ENCODE measurements around the gene CCL3. TPM values are rescaled to one million over a fixed set of nuclear protein-coding genes. Genes with fewer than 3 reads are reported as not detected.
"Not testable (repeated sequence)": the region's sequence is repeated elsewhere in the genome, so short reads cannot be mapped to it uniquely, and the experiment has no call there.

The CCL3 gene
- total RNA-seq, 1 donor from 2014 or later: not detected

GRCh38 chr17:36088670-36089338 is 1.1 kb downstream of the CCL3 start:
- Histone ChIP-seq H3K4me1 (no peaks in the 10 kb centered on the region), H3K9me3 (no peaks in the 10 kb centered on the region), H3K4me3 (no peak overlapping the region), H3K27ac (no peak overlapping the region), H3K36me3 (no peaks in the 10 kb centered on the region), H3K27me3 (no peaks in the 10 kb centered on the region)
- intact Hi-C loops (cut with DNase I): no loop called here
- no peak for DNase-seq (ENCODE audit: low spot score in 2 of 2)
- TF ChIP-seq, protein P1, sequence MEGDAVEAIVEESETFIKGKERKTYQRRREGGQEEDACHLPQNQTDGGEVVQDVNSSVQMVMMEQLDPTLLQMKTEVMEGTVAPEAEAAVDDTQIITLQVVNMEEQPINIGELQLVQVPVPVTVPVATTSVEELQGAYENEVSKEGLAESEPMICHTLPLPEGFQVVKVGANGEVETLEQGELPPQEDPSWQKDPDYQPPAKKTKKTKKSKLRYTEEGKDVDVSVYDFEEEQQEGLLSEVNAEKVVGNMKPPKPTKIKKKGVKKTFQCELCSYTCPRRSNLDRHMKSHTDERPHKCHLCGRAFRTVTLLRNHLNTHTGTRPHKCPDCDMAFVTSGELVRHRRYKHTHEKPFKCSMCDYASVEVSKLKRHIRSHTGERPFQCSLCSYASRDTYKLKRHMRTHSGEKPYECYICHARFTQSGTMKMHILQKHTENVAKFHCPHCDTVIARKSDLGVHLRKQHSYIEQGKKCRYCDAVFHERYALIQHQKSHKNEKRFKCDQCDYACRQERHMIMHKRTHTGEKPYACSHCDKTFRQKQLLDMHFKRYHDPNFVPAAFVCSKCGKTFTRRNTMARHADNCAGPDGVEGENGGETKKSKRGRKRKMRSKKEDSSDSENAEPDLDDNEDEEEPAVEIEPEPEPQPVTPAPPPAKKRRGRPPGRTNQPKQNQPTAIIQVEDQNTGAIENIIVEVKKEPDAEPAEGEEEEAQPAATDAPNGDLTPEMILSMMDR (IDR thresholded peaks at IDR 0.05): no peak

GRCh38 chr17:36087897-36088572 is 1.9 kb downstream of the CCL3 start:
- H3K4me1 ChIP-seq; intact Hi-C loops (cut with DNase I): not testable (repeated sequence)

DNA sequence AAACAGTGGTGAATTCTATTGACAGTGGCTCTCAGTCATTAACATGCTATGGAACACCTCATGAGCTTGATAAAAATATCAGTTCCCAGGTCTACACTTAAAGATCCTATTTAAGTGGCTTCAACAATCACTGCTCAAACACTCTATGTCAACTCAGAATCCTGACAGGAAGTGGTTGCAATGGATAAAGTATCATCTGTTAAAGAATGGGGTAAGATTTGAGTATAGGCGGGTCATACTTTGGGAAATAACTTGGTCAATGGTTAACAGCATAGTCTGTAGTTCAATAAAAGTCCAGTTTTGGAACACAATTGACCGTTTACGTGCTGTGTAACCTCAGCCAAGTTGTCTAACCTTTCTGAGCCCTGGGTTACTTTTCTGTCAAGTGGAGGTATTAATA is 2.5 kb downstream of the CCL3 start:
- H3K27me3 ChIP-seq; H3K36me3 ChIP-seq; H3K9me3 ChIP-seq; DNase-seq (ENCODE audit: low spot score in 2 of 2); H3K4me1 ChIP-seq; intact Hi-C loops (cut with DNase I); H3K4me3 ChIP-seq; H3K27ac ChIP-seq: not testable (repeated sequence)

More at GRCh38 chr17:36087897-36088572, 1.9 kb downstream of the CCL3 start:
- not testable (repeated sequence) for H3K9me3 ChIP-seq; H3K27me3 ChIP-seq; H3K27ac ChIP-seq; DNase-seq (ENCODE audit: low spot score in 2 of 2); H3K36me3 ChIP-seq; H3K4me3 ChIP-seq

GRCh38 chr17:36086791-36087190 is 3.2 kb downstream of the CCL3 start:
- no peaks in the 10 kb centered on the region for H3K36me3 ChIP-seq
- TF ChIP-seq, protein P1 (IDR thresholded peaks at IDR 0.05): no peak
- H3K27ac ChIP-seq: no peak overlapping the region
- no peak overlapping the region for H3K4me3 ChIP-seq
- intact Hi-C loops (cut with DNase I): no loop called here
- H3K27me3 ChIP-seq: no peaks in the 10 kb centered on the region
- no peak for DNase-seq (ENCODE audit: low spot score in 2 of 2)
- H3K9me3 ChIP-seq: no peaks in the 10 kb centered on the region
- H3K4me1 ChIP-seq: no peaks in the 10 kb centered on the region

- TF ChIP-seq, protein P1 (IDR thresholded peaks at IDR 0.05): no peak
- no peak for DNase-seq (ENCODE audit: low spot score in 2 of 2)
- Histone ChIP-seq H3K4me3 (no peak overlapping the region), H3K36me3 (no peaks in the 10 kb centered on the region), H3K27ac (no peak overlapping the region), H3K9me3 (no peaks in the 10 kb centered on the region), H3K27me3 (no peaks in the 10 kb centered on the region), H3K4me1 (no peaks in the 10 kb centered on the region)
- intact Hi-C loops (cut with DNase I): no loop called here
Measured at GRCh38 chr17:36085765-36086164, 4.2 kb downstream of the CCL3 start.

DNA sequence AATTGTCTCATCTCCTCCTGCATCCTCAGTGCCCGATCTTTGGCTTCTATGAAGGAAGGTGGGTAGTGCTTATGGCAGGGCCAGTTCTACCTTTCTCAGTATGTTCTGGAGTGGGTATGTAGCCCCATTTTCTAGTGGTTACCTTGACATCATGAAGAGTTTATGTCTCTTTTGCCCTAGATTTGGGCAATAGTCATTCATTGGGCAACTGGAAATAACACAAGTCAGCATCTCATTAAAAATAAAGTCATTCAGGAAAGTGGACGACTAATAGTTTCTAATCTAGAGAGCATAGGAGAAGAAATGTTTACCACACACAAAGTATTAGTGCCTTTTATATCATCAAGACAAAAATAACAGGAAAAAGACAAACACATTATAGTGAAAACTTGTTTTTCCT is 6.3 kb downstream of the CCL3 start:
- intact Hi-C loops (cut with DNase I): not testable (repeated sequence)

DNA sequence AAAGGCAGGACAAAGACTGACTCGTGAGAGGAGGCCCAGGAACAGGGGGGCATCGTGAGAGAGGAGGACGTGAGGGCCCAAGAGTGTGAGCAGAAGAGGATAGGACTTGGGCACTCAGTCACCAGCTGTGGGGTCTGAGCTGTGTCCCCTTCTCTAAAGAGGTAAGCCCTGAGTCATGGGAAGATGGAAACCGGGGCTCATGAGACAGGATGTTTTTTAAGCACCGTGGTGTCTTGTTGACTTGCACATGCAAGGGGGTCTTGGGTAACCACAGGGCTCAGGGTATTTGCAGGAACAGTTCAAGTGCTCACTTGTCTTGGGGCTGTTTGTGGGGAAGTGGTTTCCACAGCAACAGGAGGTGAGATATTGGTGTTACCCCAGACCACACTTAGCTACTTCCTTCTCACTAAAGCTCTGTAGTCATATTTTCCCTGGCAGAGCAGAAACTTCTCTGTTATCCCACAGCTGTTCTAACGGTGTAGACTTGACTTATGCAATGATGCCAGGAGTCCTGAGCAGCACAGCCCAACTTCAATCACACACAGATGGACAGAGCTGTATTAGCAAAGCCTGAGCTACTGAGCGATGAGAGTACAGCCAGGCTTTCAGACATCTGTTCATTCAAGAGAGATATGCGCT is 7.3 kb downstream of the CCL3 start:
- H3K4me3 ChIP-seq; intact Hi-C loops (cut with DNase I); H3K4me1 ChIP-seq; H3K9me3 ChIP-seq; H3K36me3 ChIP-seq; H3K27me3 ChIP-seq; H3K27ac ChIP-seq; DNase-seq (ENCODE audit: low spot score in 2 of 2): not testable (repeated sequence)

More for the DNA sequence above, 6.3 kb downstream of the CCL3 start:
- H3K36me3 ChIP-seq; DNase-seq (ENCODE audit: low spot score in 2 of 2); H3K4me1 ChIP-seq; H3K4me3 ChIP-seq; H3K27ac ChIP-seq; H3K9me3 ChIP-seq; H3K27me3 ChIP-seq: not testable (repeated sequence)

DNA sequence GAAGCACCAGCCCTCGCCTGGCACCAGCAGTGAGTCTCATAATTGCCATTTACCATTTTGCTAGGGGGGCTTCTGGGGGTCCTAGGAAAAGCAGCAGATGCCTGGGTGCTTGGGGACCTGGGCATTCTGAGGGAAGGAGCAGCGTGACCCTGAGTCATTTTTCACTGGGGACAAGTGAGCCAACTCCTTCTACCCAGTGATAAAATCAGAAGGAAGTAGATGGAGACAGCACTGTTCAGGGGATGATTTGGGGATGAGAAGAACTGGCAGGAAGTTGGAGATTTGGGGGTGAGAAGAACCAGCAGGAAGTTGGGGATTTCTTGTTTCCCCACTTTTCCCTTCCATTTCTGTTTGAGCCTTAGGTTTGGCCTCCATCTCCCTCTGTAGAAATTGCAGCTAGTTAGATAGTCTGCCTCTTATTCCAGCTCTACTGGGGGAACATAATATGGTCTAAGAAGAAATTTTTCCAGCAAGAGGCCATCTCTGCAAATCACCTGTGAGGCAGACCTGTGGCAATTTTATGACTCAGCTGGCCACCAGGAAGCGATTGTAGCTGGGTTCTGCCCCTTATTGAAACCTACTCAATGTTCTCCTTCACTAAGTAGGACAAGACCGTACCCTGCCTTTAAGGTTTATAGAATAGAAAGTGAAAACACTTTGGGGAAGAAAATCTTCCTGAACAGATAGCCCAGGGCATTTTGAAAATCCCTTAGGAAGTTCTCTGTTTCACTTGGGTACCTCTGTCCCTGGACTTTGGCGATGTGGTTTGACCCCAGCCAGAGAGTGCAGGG is 8.1 kb downstream of the CCL3 start:
- H3K4me3 ChIP-seq; H3K4me1 ChIP-seq; intact Hi-C loops (cut with DNase I); H3K27me3 ChIP-seq; H3K9me3 ChIP-seq; H3K36me3 ChIP-seq; DNase-seq (ENCODE audit: low spot score in 2 of 2); H3K27ac ChIP-seq: not testable (repeated sequence)

Measured in ascending aorta (tissue), 2 donors.